Tibial nerve (tissue), 4 donors: ENCODE measurements around the gene SENP1. TPM values are rescaled to one million over a fixed set of nuclear protein-coding genes. Genes with fewer than 3 reads are reported as not detected.

ENCODE experiments used
- DNase-seq, 2 donors: peaks; one replicate each; pipeline ENCODE4 v3.0.0-alpha.2; 2019; ENCODE audit warnings: low spot score in 2 of 2
- H3K27ac ChIP-seq, 4 donors: fragments of 200-600 bp; sonication (generic) in 3 of 4; one replicate each; pipeline ENCODE4 v1.5.1; 2017 to 2019; ENCODE audit warnings: mild to moderate bottlenecking in 1 of 4
- H3K27me3 ChIP-seq, 2 donors: fragments of 200-600 bp; sonication (generic) in 1 of 2; one replicate each; pipeline versions ENCODE4 v1.5.1 to v1.6.0; 2017 to 2019
- H3K36me3 ChIP-seq, 3 donors: fragments of 200-600 bp; sonication (generic); one replicate each; pipeline ENCODE4 v1.5.1; 2018 to 2019
- H3K4me1 ChIP-seq, 4 donors: fragments of 200-600 bp; sonication (generic) in 3 of 4; one replicate each; pipeline ENCODE4 v1.5.1; 2017 to 2019
- H3K4me3 ChIP-seq, 4 donors: fragments of 200-600 bp; sonication (generic) in 3 of 4; one replicate each; pipeline ENCODE4 v1.5.1; 2017 to 2019; ENCODE audit warnings: mild to moderate bottlenecking in 1 of 4, moderate library complexity in 1 of 4
- H3K9me3 ChIP-seq, 4 donors: fragments of 200-600 bp; sonication (generic) in 3 of 4; one replicate each; pipeline ENCODE4 v1.5.1; 2017 to 2019
- CTCF ChIP-seq, 5 experiments: fragments of 200-600 bp in 3 of 5; fragments of 450-650 bp in 2 of 5; sonication (generic) in 3 of 5; IDR thresholded peaks; one replicate each; pipeline ENCODE4 v1.5.1; 2016 to 2019; ENCODE audit warnings: antibody characterized with exemption in 5 of 5, mild to moderate bottlenecking in 3 of 5, moderate library complexity in 2 of 5
- EP300 ChIP-seq, 2 donors: sonication (generic); formaldehyde crosslinking; IDR thresholded peaks; one replicate each; pipeline ENCODE4 v1.6.1; 2017; ENCODE audit warnings: antibody characterized with exemption in 2 of 2, mild to moderate bottlenecking in 1 of 2
- POLR2A ChIP-seq, 2 donors: fragments of 450-650 bp; IDR thresholded peaks; one replicate each; pipeline ENCODE4 v1.6.1; 2017; ENCODE audit warnings: antibody characterized with exemption in 2 of 2, mild to moderate bottlenecking in 2 of 2, moderate library complexity in 2 of 2
- WGBS, 2 donors: methylation state at CpG; one replicate each; pipeline ENCODE4 v1.1.5; 2018; 5-methylcytosine and 5-hydroxymethylcytosine counted together
- total RNA-seq, 4 donors: library from RNA; depleted of rRNA; stranded (reverse); fragments of >200 nt; gene quantifications; one replicate each; pipeline ENCODE4 v1.1.0, GENCODE V29; 2016

SENP1 gene
- total RNA-seq, 4 donors from 2014 or later, result 14.7 to 40.0 (median 21.1) TPM

GRCh38 chr12:48027183-48028002 lies 78.5 kb downstream of the SENP1 start:
- Histone ChIP-seq H3K36me3 (no peaks in the 10 kb centered on the region), H3K4me1 (no peaks in the 10 kb centered on the region), H3K4me3 (no peak overlapping the region), H3K27me3 (peaks cover 0 to 7% of the 10 kb centered on the region in 2 donors), H3K9me3 (no peaks in the 10 kb centered on the region), H3K27ac (no peak overlapping the region)
- TF ChIP-seq CTCF (IDR thresholded peaks at IDR 0.05) (no peak), POLR2A (IDR thresholded peaks at IDR 0.05) (no peak), EP300 (IDR thresholded peaks at IDR 0.05) (no peak)
- 64 to 69% methylated on average over 17 to 18 of the region's 18 CpGs for WGBS, 2 donors
- no peak for DNase-seq

GRCh38 chr12:48026060-48026827 lies 79.6 kb downstream of the SENP1 start:
- 87 to 89% methylated on average over 7 of the region's 7 CpGs for WGBS, 2 donors

GRCh38 chr12:48025281-48025680 lies 80.6 kb downstream of the SENP1 start:
- TF ChIP-seq POLR2A (IDR thresholded peaks at IDR 0.05) (no peak), EP300 (IDR thresholded peaks at IDR 0.05) (no peak), CTCF (IDR thresholded peaks at IDR 0.05) (no peak)
- Histone ChIP-seq H3K36me3 (no peaks in the 10 kb centered on the region), H3K9me3 (no peaks in the 10 kb centered on the region), H3K4me3 (no peak overlapping the region), H3K27me3 (peaks cover 0 to 14% of the 10 kb centered on the region in 2 donors), H3K27ac (no peak overlapping the region), H3K4me1 (no peaks in the 10 kb centered on the region)
- WGBS, 2 donors, result 44 to 49% methylated on average over 7 of the region's 7 CpGs
- no peak for DNase-seq

More at GRCh38 chr12:48026060-48026827, 79.6 kb downstream of the SENP1 start:
- Histone ChIP-seq H3K4me3 (no peak overlapping the region), H3K36me3 (no peaks in the 10 kb centered on the region), H3K27me3 (peaks cover 0 to 14% of the 10 kb centered on the region in 2 donors), H3K4me1 (no peaks in the 10 kb centered on the region), H3K9me3 (no peaks in the 10 kb centered on the region), H3K27ac (no peak overlapping the region)
- TF ChIP-seq EP300 (IDR thresholded peaks at IDR 0.05) (no peak), POLR2A (IDR thresholded peaks at IDR 0.05) (no peak), CTCF (IDR thresholded peaks at IDR 0.05) (no peak)
- no peak for DNase-seq

- WGBS, 2 donors, result 74 to 75% methylated on average over 9 of the region's 9 CpGs
- peaks cover 0 to 14% of the 10 kb centered on the region in 2 donors for H3K27me3 ChIP-seq
- H3K9me3 ChIP-seq, result no peaks in the 10 kb centered on the region
- H3K27ac ChIP-seq, result no peak overlapping the region
- no peak overlapping the region for H3K4me3 ChIP-seq
- no peaks in the 10 kb centered on the region for H3K36me3 ChIP-seq
- no peaks in the 10 kb centered on the region for H3K4me1 ChIP-seq
- DNase-seq, result no peak
- TF ChIP-seq CTCF (IDR thresholded peaks at IDR 0.05) (no peak), EP300 (IDR thresholded peaks at IDR 0.05) (no peak), POLR2A (IDR thresholded peaks at IDR 0.05) (no peak)
These were observed 81.1 kb downstream of the SENP1 start for GRCh38 chr12:48024735-48025134.

DNA sequence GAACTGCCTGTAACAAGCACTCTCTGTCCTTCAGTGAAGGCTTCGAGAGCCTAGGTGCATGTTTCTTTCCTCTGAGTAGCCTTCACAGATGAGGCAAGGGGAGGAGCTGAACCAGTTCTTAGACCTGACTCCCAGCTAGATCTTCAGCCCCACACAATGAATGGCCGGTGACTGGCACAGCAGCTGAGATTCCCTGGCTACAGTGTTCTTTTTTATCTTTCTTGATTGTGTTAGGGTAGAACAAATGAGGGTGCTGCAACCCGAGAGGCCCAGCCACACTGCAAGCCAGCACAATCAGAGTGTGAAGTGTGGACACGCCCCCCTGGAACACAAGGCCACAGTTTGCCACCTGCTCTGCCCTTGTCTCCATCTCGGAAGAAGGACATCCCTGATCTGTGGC lies 82.5 kb downstream of the SENP1 start:
- Histone ChIP-seq H3K9me3 (no peaks in the 10 kb centered on the region), H3K27ac (no peak overlapping the region), H3K4me3 (no peak overlapping the region), H3K27me3 (peaks cover 0 to 14% of the 10 kb centered on the region in 2 donors), H3K4me1 (no peaks in the 10 kb centered on the region), H3K36me3 (no peaks in the 10 kb centered on the region)
- TF ChIP-seq CTCF (IDR thresholded peaks at IDR 0.05), result no peak
- TF ChIP-seq EP300 (IDR thresholded peaks at IDR 0.05), result no peak
- TF ChIP-seq POLR2A (IDR thresholded peaks at IDR 0.05), result no peak
- WGBS, 2 donors, result 61 to 69% methylated on average over 5 of the region's 5 CpGs
- no peak for DNase-seq
